ENCODE data around the gene TNFSF13B.

TNFSF13B gene

DNA sequence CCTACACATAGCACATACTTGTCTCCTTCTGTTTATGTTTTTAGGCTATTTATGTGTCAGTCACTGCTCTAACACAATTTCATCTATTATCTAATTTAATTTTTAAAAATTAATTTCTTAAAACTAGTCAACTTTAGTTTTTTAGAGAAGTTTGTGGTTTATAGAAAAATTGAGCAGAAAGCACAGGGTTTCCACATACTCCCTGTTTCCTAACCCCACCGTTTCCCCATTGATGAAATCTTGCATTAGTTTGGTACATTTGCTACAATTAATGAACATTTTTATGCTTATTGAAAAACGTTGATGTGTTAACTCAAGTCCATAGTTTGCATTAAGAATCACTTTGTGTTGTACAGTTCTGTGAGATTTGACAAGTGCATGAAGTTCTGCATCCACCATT, 53.5 kb downstream of the TNFSF13B start:
- DNase-seq (ENCODE audit: low spot score), result no peak
- TF ChIP-seq, protein P1, sequence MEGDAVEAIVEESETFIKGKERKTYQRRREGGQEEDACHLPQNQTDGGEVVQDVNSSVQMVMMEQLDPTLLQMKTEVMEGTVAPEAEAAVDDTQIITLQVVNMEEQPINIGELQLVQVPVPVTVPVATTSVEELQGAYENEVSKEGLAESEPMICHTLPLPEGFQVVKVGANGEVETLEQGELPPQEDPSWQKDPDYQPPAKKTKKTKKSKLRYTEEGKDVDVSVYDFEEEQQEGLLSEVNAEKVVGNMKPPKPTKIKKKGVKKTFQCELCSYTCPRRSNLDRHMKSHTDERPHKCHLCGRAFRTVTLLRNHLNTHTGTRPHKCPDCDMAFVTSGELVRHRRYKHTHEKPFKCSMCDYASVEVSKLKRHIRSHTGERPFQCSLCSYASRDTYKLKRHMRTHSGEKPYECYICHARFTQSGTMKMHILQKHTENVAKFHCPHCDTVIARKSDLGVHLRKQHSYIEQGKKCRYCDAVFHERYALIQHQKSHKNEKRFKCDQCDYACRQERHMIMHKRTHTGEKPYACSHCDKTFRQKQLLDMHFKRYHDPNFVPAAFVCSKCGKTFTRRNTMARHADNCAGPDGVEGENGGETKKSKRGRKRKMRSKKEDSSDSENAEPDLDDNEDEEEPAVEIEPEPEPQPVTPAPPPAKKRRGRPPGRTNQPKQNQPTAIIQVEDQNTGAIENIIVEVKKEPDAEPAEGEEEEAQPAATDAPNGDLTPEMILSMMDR (IDR thresholded peaks at IDR 0.05; ENCODE audit: extremely low read depth, missing control alignments), result no peak

DNA sequence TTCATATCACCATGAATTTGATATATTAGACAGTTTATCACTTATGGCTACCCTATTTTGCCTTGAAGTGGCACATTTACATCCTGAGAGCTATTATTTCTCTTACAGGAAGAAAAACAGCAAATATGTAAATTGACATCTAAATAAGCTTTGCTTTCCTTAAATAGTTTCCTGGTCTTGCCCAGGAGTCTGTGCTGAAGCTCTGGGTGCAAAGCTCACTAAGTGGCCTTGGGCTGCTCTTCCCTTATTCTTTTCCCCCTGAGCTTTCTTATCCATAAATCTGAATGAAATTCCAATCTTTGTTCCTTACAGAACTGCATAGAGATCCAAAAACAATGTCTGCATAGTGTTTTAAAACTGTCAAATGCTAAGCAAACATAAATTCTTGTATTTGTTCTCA, 56.3 kb downstream of the TNFSF13B start:
- no peak for DNase-seq (ENCODE audit: low spot score)
- TF ChIP-seq, protein P1 (IDR thresholded peaks at IDR 0.05; ENCODE audit: extremely low read depth, missing control alignments), result no peak

DNA sequence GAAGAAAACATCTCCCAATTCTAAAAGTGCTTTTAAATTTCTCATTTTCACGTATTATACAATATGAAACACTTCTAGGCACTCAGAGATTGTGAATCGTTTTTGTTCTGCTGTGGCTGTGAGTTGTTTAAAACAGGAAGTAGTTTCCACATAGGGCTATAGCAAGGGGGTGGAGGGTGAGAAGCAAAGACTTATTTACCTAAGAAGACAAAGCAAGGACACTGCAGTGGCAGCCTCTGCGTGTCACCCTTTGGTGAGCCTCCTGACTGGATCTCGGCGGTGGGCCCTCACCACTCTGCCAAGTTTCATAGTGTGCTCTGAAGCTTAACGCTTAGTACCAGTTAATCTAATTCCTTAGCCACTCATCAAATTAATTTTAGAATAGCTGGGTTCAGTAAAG, 56.8 kb downstream of the TNFSF13B start:
- peak; percentile 9 for DNase-seq (ENCODE audit: low spot score)
- TF ChIP-seq, protein P1 (IDR thresholded peaks at IDR 0.05; ENCODE audit: extremely low read depth, missing control alignments), result no peak

DNA sequence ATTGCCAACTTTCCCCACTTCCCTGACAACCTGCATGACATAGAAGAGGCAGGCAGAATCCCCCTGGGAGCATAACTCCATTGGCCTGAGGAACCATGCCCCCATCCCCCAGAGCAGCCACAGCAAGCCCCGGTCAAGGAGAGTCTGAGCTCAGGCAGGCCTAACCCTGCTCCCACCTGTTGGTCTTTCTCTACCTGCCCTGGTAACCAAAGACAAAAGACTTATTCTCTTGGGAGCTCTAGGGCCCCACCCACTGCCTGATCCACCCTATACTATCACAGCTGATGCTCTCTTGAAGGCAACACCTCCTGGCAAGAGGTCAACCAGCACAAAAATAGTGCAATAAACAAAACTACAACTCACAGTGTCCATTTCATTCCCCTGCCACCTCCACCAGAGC, 59.3 kb downstream of the TNFSF13B start:
- TF ChIP-seq, protein P1 (IDR thresholded peaks at IDR 0.05; ENCODE audit: extremely low read depth, missing control alignments), result no peak
- DNase-seq (ENCODE audit: low spot score), result no peak

DNA sequence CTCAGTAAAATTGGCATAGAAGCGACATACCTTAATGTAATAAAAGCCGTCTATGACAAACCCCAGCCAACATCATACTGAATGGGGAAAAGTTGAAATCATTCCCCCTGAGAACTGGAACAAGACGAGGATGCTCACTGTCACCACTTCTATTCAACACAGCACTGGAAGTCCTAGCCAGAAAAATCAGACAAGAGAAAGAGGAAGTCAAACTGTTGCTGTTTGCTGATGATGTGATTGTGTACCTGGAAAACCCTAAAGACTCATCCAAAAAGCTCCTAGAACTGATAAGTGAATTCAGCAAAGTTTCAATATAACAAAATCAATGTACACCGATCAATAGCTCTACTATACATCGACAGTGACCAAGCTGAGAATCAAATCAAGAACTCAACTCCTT, 63.3 kb downstream of the TNFSF13B start:
- TF ChIP-seq, protein P1 (IDR thresholded peaks at IDR 0.05; ENCODE audit: extremely low read depth, missing control alignments), result no peak
- no peak for DNase-seq (ENCODE audit: low spot score)

DNA sequence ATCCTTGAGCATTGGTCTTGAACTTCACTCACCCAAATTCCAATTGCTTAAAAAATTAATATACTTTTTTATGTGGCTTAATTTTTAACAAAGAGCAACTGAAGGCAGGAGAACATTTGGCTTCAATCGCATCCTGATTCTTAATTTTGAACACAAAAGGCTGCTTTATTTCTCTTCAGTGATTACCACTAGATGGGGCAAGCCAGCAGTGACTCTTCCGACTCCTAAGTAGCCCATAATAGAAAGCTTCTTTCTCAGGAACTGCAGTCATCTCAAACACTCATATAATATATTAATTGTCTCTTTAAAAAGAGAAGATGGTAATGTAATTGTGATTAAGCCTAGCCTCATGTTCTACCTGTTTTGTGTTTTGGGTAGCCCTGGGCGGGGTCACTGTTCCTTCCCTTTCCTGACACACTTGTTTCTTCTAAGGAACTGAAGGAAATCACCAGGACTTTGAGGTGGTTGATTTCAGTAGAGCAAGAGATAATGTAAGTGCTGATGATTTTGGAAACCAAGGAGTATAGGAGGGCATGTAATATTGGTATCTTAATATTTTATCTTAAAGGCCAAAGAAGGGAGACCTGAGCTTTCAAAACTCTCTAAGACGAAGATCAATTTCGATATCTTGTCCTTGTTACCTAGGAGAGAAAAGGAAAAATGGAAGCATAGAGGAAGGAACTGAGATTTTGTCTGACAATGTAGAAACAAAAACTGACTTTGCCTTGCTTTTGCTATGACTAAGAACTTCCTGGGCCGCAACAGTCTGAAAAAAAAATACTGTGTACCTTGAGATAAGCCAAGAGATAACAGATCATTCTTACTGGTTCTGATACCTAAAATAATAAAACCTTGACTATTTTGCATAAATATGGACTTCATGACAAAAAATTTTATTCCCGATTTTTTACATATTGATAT, 73.1 kb downstream of the TNFSF13B start:
- DNase-seq (ENCODE audit: low spot score), result peak; percentile 16
- TF ChIP-seq, protein P1 (IDR thresholded peaks at IDR 0.05; ENCODE audit: extremely low read depth, missing control alignments), result no peak

DNA sequence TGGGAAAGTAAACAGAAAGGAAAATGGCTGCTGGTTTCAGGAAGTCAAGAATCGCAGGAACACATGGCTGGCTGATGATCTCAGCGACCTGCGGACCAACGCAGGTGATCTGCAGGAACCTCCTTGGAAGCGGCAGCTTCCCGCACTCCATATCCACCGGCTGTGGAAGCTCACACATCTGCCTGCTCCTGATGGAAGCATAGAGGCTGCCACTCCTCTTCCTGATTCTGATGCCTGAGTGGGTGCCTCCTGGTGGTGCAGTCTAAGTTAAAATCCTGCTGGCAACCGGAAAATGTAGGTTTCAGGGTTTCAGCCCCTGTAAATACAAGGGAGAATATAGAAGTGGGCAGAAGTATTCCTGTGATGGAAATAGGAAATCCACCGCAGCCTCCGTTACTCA, 75.5 kb downstream of the TNFSF13B start:
- TF ChIP-seq, protein P1 (IDR thresholded peaks at IDR 0.05; ENCODE audit: extremely low read depth, missing control alignments), result no peak
- DNase-seq (ENCODE audit: low spot score), result no peak
